Epithelial cell of esophagus (primary cell): ENCODE results near the gene EPS8.

ENCODE experiments used
- DNase-seq: peaks from one replicate; pipeline ENCODE4 v3.0.0; 2010; ENCODE audit warnings: low read depth
- H3K4me3 ChIP-seq: 2 replicates; pipeline ENCODE4 v1.5.1; 2011; ENCODE audit warnings: mild to moderate bottlenecking, low read length, control low read depth
- TF ChIP-seq, protein P1 (sequence below): IDR thresholded peaks from 2 replicates; pipeline ENCODE4 v1.5.1; 2011; ENCODE audit warnings: low read depth, mild to moderate bottlenecking, low read length, control low read depth, inconsistent platforms; ENCODE audit not compliant: insufficient read depth; ENCODE audit errors: missing control alignments

Gene EPS8

DNA sequence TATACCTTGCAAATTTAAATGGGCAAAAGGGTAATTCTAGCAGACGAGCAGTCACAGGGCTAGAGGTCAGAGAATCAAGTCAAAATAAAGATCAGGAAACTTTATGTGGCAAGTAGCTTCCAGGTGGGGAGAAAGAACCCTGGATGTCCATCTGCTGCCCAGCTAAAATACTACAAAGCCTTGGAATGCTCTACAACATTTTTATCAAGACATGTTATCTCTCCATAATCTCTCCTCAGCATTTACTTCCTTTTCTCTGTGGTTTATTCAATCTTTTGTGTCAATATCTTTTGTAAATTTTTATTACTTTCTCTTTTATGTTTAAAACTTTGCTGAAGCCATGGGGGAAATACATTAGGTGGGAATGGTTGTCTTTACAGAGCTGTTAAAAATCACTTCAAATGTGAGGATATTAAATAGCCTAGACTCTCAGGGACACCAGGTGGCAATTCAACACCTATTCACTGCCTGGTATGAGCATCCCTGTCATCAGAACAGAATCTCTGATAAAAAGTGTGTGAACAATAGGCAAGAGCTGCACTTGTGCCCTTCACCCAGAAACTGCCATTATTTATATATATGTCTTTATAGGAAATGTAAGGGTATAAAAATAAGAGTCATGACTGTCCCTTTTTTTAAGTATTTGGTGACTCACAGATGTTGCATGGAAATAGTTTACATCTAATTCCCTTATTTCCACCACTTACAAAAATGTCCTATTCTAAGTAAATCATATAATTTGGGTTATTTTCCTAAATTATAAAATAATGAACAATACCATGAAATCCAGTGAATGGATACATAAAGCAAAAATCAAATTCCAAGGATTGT lies 152.9 kb downstream of the EPS8 start:
- H3K4me3 ChIP-seq = no peak overlapping the region
- no peak for DNase-seq
- TF ChIP-seq, protein P1, sequence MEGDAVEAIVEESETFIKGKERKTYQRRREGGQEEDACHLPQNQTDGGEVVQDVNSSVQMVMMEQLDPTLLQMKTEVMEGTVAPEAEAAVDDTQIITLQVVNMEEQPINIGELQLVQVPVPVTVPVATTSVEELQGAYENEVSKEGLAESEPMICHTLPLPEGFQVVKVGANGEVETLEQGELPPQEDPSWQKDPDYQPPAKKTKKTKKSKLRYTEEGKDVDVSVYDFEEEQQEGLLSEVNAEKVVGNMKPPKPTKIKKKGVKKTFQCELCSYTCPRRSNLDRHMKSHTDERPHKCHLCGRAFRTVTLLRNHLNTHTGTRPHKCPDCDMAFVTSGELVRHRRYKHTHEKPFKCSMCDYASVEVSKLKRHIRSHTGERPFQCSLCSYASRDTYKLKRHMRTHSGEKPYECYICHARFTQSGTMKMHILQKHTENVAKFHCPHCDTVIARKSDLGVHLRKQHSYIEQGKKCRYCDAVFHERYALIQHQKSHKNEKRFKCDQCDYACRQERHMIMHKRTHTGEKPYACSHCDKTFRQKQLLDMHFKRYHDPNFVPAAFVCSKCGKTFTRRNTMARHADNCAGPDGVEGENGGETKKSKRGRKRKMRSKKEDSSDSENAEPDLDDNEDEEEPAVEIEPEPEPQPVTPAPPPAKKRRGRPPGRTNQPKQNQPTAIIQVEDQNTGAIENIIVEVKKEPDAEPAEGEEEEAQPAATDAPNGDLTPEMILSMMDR = no peak

DNA sequence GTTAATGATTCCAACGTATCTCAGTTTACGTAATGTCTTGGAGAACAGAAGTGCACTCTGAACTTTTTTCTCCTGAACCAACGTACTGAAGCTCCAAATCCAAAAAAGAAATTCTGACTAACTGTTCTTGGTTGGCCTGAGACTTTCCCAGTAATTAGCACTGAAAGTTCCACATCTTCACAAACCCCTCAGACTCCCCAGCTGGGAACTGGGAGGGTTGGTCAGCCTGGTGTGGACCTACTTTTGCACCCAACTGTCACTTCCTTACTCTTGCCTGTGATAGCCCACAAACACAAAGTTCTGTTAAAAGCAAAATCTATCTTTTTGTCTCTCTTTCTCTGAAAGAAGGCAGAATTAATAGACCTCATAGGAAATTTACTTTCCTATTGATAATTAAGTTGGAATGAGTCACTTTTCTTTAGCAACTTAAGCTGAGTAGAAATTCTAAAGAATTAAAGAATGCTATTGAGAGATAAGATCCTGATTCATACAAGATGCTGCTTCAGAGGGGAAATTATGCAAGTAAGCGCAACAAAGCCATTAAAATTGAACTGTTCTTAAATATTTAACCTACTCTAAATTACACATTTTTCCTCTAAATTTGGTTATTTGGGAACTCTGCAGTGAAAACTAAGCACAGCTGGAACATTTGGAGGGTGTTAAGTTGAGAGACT lies 155.0 kb downstream of the EPS8 start:
- no peak for DNase-seq
- TF ChIP-seq, protein P1 = no peak
- no peak overlapping the region for H3K4me3 ChIP-seq

GRCh38 chr12:15633201-15633600 lies 156.0 kb downstream of the EPS8 start:
- TF ChIP-seq, protein P1 = no peak
- peak; percentile 41 for DNase-seq
- no peak overlapping the region for H3K4me3 ChIP-seq

DNA sequence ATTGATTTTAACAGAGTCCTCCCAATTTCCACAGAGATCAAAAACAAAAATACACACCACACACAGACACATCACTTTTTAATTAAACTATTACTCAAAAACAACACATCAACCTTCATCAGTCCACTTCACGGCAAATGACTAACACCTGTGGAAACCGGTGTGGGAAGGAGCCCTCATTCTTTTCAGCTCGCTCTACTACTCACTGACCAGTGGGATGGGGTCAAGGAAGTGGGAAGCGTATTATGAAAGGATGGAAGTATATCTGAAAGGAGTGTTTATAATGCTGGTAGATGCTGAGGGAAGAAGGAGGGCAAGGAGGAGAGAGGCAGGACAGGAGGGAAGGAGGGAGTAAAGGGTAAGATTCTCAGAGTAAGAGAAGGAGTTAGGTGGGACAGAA lies 156.5 kb downstream of the EPS8 start:
- TF ChIP-seq, protein P1 = no peak
- H3K4me3 ChIP-seq = no peak overlapping the region
- DNase-seq = peak; percentile 39

- no peak for DNase-seq
- TF ChIP-seq, protein P1 = no peak
- no peak overlapping the region for H3K4me3 ChIP-seq
Observed at GRCh38 chr12:15631007-15631715, 158.0 kb downstream of the EPS8 start.

DNA sequence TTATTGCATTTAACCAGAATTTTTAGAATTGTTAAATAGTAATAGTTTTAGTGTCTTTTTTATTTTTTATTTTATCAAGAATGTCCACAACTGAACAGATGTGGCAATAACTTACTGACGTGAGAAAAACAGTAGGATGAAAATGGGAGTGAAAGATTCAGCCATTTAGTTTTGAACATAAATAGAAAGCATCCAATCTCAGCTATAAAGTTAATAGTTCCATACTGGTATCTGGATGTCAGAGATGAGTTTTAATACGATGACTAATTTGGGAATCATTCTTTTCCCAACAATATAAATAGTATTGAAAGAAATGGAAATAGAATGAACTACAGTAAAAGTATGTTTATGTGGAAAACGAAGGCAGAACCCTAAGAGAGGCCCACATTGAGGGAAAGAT lies 159.4 kb downstream of the EPS8 start:
- no peak overlapping the region for H3K4me3 ChIP-seq
- TF ChIP-seq, protein P1 = no peak
- no peak for DNase-seq
